RWPE1 (cell line): Measurements from ENCODE around the gene PLA2G4D.
A peak's percentile ranks its signal among the peaks of the same experiment; 100 is the strongest.

Experiments
- CTCF ChIA-PET: fragments of 350-600 bp; sonication (Branson Sonifier 250); formaldehyde crosslinking; extraction: SDS; loops from one replicate; lab custom pipeline; 2021; lab: Yijun Ruan, JAX
- POLR2A ChIA-PET: fragments of 400-600 bp; formaldehyde crosslinking; extraction: SDS; loops from one replicate; lab custom pipeline; 2020; ENCODE audit warnings: antibody characterized with exemption; ENCODE audit not compliant: low non-redundant PET; lab: Yijun Ruan, JAX
- DNase-seq: peaks from one replicate; pipeline ENCODE4 v3.0.0; 2012; ENCODE audit warnings: low spot score
- H3K27ac ChIP-seq: fragments of 450-650 bp; 2 replicates; pipeline ENCODE4 v1.5.1; 2017
- TF ChIP-seq, protein P1 (sequence below): fragments of 450-650 bp; conservative IDR thresholded peaks from 2 replicates; pipeline ENCODE4 v1.5.1; 2017; ENCODE audit warnings: low read depth, mild to moderate bottlenecking

The PLA2G4D gene

DNA sequence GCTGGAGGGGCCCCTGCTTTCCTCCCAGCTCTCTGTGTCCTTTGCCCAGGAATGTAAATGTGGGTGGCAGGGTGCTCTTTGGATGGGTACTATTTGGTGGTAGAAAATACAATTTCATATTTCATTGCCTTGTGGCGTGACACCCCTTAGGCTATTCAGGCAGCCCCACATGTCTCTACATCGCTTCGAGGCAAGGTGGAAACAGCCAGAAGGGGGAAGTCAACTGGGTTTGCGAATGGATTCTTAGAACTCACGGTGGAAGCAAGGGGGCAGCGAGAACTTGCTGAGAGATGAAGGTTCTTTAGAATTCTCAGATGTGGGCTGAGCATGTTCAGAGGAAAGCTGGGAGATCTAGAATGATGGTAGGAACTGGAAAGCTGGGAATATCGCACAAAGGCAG lies 25.3 kb downstream of the PLA2G4D start:
- CTCF ChIA-PET = interaction anchor here (1.1 to 1.3 kb wide), 2 partner anchors 57 to 79 kb away, joined by 3 to 5 read pairs; no protein-coding TSS in a partner anchor
- no peak for DNase-seq
- TF ChIP-seq, protein P1, sequence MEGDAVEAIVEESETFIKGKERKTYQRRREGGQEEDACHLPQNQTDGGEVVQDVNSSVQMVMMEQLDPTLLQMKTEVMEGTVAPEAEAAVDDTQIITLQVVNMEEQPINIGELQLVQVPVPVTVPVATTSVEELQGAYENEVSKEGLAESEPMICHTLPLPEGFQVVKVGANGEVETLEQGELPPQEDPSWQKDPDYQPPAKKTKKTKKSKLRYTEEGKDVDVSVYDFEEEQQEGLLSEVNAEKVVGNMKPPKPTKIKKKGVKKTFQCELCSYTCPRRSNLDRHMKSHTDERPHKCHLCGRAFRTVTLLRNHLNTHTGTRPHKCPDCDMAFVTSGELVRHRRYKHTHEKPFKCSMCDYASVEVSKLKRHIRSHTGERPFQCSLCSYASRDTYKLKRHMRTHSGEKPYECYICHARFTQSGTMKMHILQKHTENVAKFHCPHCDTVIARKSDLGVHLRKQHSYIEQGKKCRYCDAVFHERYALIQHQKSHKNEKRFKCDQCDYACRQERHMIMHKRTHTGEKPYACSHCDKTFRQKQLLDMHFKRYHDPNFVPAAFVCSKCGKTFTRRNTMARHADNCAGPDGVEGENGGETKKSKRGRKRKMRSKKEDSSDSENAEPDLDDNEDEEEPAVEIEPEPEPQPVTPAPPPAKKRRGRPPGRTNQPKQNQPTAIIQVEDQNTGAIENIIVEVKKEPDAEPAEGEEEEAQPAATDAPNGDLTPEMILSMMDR = no peak

DNA sequence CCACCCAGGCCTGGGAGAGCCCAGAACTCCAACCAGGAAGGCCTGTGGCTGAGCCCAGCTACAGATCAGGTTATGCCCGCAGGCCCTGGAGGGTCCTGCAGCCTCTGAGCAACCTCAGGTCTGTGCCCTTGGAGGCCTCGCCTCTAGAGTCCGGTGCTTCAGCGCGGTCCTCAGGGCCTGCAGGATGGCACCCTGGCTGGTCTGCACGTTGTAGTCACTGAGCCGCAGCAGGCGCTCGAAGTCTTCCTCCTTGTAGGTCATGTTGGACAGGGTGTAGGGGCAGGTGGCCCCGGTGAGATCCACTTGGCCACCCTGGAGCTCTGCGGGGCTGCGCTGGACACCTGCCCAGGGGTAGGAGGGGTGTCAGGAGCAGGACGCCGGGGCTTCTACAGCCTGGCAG lies 25.8 kb downstream of the PLA2G4D start:
- ChIA-PET POLR2A (no interaction called here), CTCF (interaction anchor here (0.6 to 1.1 kb wide), 2 partner anchors 57 to 111 kb away, joined by 3 to 5 read pairs; no protein-coding TSS in a partner anchor)
- H3K27ac ChIP-seq = no peak overlapping the region
- TF ChIP-seq, protein P1 = no peak
- DNase-seq = no peak

More for the DNA sequence above, 25.3 kb downstream of the PLA2G4D start:
- H3K27ac ChIP-seq = no peak overlapping the region
- POLR2A ChIA-PET = no interaction called here

DNA sequence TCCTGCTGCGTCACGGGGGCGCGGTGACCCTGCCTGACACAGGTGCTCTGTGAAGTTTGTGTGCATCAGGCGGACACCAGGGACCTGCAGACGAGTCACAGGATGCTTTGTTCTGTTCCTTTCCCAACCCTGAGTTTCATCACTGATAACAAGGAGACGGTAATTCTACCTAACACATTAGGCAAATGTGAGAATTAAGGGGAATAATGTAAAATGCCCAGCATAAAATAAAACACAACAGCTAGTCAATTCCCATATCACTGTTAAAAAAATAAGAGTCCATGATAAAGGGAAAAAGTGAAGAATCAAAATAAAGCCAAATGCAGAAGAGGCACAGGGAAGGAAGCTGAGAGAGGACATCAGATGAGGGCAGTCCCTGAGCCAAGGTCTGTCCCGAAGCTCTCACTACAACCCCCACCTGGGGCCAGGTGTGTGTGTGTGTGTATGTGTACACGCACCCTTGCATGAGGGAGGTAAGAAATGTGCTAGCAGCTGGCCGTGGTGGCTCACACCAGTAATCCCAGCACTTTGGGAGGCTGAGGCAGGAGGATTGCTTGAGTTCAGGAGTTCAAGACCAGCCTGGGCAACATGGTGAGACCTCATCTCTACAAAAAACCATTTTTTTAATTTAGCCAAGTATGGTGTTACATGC lies 27.5 kb downstream of the PLA2G4D start:
- POLR2A ChIA-PET = no interaction called here

DNA sequence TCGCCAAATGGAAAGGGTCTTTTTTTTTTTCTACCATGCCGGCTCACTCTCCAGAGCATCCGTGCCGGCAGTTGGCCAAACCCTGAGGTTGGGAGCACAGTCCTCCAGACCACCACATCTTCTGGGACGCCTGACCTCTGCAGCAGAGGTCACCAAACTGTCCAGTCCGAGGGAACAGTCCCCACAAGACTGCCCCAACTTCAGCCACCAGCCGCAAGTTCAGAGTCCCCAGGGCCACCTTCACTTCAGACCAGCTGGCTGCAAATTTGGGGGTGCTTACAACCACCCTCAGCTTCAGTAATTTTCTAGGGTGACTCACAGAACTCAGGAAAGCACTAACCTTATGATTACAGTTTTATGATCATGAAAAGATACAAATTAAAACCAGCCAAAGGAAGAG lies 28.9 kb downstream of the PLA2G4D start:
- CTCF ChIA-PET = interaction anchor here (0.6 to 1.6 kb wide), 4 partner anchors 18 to 273 kb away, joined by 3 to 5 read pairs (median 4); no protein-coding TSS in a partner anchor
- peak overlapping the region; percentile 6; the same call in 1 of the 2 replicates for H3K27ac ChIP-seq
- no peak for DNase-seq
- POLR2A ChIA-PET = no interaction called here
- TF ChIP-seq, protein P1 = no peak

More for the DNA sequence above, 27.5 kb downstream of the PLA2G4D start:
- TF ChIP-seq, protein P1 = no peak
- no peak overlapping the region for H3K27ac ChIP-seq
- DNase-seq = no peak
- CTCF ChIA-PET = interaction anchor here (0.6 to 1.1 kb wide), 4 partner anchors 28 to 141 kb away, joined by 3 to 4 read pairs (median 4); no protein-coding TSS in a partner anchor

DNA sequence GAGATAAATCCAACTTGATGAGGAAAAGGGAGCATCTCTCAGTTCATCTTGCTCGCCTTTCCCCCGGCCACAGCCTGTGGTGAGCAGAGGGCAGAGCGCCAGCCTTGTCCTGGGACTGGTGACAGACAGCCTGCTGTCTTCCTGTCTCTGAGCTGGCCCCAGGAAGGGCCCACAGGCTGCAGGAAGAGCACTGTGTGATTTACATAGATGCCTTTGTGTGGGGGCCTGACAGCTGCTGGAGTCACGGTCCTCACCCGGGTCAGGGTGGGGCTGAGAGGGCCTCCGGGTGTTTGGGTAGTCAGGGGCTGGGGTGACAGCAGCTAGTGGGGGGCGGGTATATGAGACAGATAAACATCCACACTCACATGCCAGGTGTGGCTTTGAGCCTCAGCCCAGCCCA lies 29.3 kb downstream of the PLA2G4D start:
- DNase-seq = no peak
- ChIA-PET CTCF (interaction anchor here (0.6 to 3.2 kb wide), 3 partner anchors 18 to 75 kb away, joined by 3 to 13 read pairs (median 4); no protein-coding TSS in a partner anchor), POLR2A (no interaction called here)
- peak overlapping the region; percentile 6; the same call in 1 of the 2 replicates for H3K27ac ChIP-seq
- TF ChIP-seq, protein P1 = no peak

DNA sequence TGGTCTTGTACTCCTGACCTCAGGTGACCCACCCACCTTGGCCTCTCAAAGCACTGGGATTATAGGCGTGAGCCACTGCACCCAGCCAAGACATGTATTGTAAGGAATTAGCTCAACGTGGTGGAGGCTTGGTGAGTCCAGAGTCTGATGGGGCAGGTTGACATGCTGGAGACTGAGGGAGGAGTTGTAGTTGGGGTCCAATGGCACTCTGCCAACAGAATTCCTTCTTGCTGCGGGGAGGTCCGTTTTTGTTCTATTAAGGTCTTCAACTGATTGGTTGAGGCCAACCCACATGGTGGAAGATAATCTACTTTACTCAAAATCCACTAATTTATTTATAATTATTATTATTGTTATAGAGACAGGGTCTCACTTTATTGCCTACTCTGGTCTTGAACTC lies 30.1 kb downstream of the PLA2G4D start:
- no peak for DNase-seq
- ChIA-PET CTCF (interaction anchor here (0.8 to 3.2 kb wide), 4 partner anchors 20 to 373 kb away, joined by 3 to 13 read pairs (median 5); no protein-coding TSS in a partner anchor), POLR2A (no interaction called here)
- TF ChIP-seq, protein P1 = no peak
- no peak overlapping the region for H3K27ac ChIP-seq
